Activated CD4-positive, alpha-beta T cell treated with anti-CD3 and anti-CD28 coated beads, Interleukin-2, amount 50 U/mL, for 24 hours (primary cell): ENCODE measurements around the gene APOC3.
A peak's percentile ranks its signal among the peaks of the same experiment; 100 is the strongest.

Source experiments
- DNase-seq, 2 donors: peaks; one replicate each; pipeline ENCODE4 v3.0.0-alpha.2; 2020; ENCODE audit warnings: low read depth in 1 of 2, low spot score in 1 of 2

The APOC3 gene

DNA sequence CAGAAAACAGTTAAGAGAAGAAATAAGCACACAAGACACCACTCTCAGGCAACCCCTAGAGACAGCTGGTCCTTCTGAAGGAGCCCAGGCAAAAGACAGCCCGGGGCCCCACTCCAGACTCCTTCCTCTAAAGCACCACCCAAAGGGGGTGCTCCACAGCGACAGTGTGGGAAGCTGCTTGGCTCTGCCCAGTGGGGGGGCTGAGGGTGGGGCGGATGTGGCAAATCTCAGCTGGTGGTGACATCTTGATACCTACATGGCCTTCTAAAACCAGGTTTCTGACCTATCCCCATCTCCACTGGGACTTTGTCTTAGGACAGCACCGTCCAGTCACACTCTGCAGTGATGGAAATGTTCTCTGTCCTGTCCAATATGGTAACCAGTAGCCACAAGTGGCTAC is 17.9 kb downstream of the APOC3 start:
- no peak for DNase-seq

DNA sequence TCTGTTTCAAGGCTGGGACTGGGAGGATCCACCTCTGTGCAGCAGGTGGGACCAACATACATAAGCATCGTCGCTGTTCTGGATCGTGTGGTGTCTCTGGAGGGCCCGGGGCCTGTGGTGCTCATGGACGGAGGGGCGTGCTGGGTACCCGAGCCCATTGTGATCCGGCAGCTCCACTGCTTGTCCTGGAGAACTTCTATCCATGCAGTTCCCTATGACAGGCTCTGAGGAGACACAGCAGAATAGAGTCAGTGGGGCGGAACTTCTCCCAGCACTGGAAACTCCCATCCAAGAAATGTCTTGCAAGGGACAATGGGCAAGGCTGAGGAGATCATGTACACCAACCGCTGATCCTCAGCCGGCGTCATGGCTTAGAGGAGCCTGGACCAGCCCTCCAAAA is 19.4 kb downstream of the APOC3 start:
- DNase-seq = no peak

DNA sequence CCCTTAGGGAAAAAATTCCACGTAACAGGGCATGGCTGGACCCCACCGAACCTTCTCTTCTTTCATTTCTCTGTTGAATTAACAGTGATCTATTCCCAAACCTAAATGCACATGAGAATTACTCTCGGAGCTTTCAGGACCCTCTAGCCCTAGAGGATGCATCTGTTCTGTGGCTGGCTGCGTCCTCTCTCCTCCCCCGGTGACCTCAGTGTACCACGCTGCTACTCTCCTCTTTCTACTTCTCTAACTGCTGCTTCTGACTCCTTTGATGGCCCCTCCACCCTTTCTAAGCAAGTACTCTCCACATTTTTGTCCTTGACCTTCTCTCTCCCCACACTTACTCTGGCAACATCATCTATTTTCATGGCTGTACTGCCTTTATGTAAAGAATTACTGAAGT is 19.8 kb downstream of the APOC3 start:
- DNase-seq = no peak

DNA sequence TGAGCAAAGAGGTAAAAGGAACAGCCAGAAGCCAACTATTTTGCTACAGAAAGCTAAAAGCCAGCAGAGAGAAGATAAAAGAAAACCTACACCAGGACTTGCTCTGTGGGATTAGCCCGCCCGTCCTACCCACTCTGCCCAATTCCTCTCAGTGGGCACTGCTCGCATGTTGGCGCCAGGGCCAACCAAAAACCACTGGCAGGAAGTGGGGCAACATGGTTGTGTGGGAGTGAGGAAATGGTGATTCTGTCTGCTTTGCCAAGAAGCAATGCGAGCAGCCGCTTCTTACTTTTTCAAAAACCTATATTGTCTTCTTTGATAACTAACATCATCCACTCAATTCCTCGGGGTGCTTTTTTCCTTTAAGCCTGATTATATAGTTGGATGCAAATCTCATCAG is 21.9 kb downstream of the APOC3 start:
- no peak for DNase-seq

DNA sequence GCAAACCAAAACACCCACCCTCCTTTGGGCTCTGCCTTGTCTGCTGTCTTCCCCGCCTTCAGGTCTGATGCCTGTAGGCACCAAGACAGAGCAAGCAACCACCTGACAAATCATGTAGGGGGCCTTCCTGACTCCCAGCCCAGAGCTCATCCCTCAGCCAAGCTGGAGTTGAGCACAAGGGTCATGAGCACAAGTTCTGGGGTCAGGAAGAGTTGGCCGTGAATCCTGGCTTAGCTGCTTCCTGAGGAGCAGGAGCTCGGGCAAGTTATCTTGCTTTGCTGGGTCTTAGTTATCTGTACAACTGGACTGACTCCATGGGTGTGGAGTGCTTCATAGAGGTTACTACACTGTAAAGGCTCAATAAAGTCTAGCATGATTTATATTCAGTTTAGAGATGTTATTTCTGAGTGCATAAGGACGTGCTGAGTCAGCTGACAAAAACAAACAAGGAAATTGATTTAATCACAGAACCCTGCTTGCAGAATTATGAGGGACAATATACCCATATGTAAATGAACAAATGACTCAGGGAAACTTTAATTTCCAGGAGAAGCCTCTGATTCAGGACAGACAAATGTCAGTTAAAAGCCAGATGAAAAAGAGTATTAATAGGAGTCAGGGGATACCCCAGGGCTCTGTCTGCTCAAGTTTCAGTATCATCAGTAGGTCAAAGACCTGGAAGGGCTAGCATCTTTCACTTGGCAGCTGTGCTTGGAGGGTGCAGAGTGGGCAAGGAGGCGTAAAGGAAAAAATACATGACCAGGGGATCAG is 22.7 kb downstream of the APOC3 start:
- no peak for DNase-seq

DNA sequence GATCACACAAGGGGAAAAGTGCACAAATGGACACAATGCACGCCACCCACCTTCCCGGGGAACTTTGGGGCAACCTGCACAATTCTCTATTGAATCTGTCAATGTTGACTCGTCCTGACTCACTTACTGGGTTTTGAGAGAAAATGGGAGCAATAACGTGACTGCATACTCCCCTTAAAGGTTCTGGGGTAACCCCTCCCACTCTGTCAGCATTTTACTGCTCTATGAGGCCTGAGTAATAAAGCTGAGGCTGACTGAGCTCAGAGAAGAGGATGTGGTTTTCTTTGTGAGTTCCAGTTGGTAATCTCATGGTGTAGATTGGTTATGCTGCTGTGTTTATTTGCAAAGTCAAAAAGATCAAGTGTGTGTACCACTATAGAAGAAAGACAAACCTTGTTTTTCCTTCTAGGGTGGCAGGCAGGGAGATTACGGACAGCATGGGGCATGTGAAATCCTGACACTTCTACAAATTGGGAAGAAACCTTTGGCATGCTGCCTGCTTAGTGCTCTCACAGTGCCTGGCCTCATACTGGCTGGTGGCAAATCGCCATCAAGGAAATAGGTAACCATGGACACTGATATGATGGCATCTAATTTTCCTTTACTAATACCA is 23.9 kb downstream of the APOC3 start:
- peak; percentile 30 to 73 for DNase-seq

DNA sequence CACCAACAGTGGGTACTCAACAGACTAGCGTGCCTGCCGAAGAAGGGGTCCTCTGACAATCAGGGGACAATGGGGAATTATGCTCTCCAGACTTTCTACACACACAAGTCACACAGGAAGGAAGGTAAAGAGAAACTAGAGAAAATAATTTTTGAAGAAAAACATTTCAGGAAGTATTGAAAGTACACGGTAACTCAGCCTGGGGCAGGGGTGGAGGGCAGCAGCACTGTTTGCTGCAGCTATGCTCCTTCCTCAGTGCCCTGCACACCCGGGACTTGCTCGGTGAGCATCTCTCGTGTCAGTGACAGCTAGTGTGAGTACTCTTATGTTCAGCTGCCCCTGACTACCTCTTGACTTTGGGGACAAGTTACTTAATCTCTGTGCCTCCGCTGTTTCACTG is 25.7 kb downstream of the APOC3 start:
- DNase-seq = no peak

DNA sequence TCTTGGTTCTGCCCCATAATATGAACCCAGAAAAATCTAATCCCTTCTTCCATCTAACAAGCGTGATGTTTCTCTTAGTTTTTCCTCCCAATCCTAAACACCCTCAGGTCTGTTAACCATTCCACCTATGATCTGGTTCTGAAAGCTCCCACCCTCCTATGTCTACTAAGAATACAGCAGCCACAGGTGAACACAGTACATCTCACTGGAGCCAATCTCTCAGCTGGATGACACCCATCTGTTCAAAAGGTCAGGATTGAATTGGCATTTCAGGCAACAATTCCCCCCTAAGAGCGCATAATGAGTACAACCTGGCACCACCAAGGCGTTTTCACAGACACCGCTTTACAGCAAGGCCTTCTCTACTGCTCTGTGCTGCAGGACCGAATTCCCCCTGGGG is 26.7 kb downstream of the APOC3 start:
- no peak for DNase-seq

DNA sequence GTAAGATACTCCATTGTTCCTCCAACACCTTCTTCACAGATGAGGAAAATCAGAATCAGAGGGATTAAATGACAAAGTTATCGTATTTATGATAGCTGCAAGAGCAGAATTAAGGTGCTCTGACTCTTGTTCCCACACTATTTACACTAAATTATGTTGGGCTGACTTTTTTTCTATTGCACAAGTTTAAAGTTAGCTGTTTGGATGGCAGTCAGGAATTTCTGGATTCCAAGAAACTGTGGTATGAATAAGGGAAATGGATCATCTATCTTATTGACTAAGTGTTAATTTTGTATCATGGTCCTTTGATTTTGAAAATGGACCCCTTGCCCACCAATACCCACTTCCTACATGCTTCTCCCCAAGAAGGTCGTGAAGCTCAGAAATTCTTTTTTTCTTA is 27.6 kb downstream of the APOC3 start:
- DNase-seq = no peak

DNA sequence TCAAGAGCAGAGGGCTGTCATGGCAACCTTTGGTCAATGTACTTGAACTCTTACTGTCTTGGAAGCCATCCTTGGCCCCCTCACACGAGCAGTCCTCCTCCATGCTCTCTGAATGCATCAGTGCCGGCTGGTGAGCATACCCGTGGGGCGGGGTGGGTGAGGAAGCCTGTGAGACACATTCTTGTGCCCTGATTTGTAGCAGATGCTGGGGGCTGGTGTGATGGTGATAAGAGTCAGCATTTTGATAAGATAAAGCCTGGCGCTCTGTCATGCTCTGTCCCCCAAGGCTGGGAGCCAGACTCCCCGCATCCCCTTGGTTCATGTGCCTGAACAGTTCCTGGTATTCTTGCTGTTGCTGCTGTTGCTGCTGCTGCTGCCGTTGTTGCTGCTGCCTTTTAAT is 28.2 kb downstream of the APOC3 start:
- no peak for DNase-seq

DNA sequence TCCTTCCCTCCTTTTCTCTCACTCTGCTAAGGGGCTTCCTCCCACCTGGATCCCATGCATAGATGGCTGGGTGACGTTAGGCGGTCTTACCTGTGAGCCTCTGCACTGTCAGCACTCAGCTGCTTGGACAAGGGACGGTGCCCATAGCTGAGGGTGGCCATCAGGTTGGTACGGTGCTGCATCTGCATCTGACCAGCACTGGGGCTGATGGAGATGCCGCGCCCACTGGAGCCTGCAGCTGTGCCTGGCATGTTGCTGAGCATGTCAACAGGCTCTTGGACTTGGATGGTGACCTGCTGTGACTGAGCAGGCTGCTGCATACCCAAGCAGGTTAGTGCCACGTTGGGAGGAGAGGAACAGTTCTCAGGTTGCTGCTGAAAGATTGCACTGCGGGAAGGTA is 29.5 kb downstream of the APOC3 start:
- no peak for DNase-seq

DNA sequence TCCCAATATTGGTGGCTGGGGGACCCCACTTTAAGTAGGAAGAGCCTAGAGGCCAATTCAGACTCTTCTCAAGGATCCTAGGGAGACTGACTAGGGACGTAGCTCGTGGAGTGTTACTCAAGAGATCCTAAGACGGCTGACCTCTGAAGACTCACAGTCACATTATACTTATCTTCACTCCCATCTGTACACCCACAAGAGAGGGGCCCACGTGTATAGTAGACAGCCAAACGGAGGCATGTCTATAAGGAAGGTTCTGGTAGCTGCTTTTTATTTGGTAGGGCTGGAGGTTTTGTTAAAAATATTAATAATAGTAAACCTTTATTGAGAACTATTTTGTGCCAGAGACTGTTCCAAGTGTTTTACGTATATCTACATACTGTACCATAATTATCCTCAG is 30.6 kb downstream of the APOC3 start:
- no peak for DNase-seq

DNA sequence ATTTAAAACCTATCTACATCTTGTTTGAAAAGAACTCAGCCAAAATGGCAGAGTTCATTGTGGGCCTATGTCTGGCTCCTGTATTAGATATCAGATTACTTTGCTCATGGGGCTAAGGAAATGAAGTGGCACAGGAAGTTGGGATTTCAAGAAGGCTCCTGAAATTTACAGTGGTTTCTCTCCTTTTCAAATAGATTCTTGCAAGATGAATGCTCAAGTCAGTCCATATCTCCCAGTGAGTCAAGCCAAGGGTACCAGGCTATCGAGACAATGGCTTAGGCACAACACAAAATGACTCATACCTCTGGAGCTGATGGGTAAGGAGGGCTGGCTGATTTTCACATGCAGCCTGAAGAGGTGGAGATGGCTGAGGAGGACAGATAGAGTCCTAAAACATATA is 31.8 kb downstream of the APOC3 start:
- DNase-seq = no peak

DNA sequence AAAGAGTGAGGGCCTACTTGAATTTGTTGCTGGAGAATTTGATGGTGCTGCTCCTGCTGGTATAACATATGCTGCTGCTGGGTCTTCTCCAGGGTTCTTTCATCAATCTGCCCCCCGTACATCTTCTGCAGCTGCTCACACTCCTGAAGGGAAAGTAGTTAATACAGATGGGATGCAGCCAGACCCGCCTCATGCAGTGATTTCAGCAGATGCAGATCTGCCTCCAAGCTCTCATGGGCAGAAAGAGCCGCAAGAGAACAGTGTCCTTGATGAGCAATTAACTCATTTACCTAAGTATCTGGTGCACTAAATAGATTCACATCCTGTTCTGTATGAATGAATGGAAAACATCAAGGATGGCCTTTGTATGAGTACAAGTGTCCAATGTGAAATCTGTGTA is 32.5 kb downstream of the APOC3 start:
- no peak for DNase-seq

DNA sequence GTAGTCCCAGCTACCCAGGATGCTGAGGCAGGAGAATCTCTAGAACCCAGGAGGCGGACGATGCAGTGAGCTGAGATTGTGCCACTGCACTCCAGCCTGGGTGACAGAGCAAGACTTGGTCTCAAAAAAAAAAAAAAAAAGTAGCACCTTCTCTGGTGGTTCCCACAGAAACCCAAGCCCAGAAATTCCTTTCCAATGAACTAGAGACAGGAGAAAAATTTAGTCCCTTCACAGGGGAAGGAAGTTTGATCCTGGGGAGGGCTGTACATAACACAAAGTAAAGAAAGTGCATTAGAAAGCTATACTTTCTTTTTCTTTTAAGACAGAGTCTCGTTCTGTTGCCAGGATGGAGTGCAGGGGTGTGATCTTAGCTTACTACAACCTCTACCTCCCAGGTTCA is 33.2 kb downstream of the APOC3 start:
- DNase-seq = no peak

DNA sequence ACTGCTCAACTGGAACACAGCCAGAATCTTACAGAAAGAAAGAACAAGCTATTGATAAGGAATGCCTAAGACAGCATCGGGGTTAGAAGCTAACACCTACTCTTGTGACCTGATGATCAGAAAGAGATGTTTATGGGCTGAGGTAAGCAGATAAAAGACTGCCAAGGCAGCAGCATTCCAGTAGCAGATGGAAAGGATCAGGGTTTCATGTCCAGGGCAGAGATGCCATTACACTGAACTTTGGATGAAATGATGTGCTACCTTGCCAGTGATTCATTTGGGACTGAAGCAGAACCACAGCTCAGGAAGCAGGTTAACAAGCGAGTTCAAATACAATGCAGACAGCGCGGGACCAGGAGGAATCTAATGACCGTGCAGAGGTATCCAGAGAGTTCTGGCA is 34.8 kb downstream of the APOC3 start:
- DNase-seq = no peak

DNA sequence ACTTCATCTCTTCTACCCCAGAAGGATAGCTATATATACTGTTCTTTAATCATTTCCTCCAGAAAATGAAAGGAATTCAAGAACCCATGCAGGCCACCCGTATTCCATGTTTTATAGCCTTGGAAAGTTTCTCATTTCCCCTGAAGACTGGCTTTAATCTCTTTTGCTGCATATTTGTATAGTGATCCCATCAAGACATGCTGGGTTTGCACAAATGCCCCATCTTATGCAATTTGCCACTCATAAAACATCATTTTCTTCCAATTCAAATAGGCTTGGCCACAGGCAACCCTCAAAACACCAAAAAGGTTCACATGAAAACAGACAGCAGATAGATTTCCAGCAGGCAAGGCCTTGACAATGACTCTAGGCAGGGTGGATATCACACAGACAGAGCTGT is 36.0 kb downstream of the APOC3 start:
- no peak for DNase-seq

DNA sequence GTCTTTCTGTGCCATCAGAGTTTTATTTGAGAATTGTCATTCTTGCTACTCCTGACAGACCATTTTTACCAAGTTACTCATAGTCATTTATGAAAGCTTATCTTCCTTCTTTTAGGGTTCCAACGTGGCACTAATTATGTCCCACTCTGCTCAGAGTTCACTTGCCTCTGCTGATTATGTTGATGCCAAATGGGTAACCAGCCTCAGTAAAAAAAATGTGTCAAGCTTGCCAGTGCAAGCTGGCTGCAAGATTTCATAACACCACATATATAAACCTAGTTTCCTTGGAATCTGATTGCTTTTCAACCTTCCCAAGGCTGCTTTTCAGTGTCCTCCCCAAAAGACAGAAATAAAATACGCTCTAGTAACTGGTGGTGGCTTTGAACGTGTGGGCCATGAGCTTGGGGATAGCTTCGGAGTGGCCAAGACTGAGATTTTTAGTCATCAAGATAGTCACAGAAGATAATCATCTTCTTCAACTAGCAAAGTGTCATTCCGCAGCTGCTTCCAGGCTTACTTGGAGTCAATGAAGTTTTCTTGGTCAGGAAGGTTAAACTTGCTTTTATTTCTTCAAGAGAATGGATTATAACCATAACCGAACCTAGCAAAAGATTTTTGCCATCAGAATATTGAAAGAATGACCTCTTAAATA is 37.2 kb downstream of the APOC3 start:
- no peak for DNase-seq

DNA sequence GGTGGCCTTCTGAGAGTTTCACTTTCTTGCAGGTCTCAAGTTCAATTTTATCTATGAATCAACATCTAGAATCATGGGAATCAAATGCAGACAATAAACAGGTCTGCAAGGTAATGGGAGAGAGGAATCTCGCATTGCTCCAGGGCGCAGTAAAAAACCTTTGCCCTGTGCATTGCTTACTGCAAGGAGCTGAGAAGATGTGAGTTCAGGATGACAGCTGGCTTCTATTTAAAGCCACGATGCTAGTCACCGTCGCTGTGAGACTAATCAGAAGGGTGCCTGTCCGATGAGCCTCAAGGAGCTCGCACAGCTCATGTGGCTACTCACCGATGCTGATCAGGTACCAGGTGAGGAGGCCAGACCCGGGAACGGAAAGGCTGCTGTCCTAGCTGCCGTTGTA is 37.9 kb downstream of the APOC3 start:
- DNase-seq = no peak

DNA sequence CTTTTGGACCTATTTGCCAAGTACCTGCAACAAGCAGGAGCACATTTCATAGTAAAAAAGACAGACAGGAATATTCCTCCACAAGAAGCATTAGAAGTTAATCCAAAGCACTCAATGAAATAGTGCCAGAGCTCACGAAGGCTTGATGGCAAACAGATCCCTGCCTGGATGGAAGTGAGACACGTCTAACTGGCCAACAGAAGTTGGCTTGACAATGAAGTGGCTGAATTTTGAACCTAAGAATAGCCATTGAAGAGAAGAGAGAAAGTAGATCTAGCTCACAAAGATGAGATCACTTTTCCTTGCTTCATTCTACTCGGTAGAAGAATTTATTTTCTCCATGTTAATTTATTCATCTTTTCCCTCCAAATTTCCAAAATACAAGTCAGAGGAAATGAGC is 38.4 kb downstream of the APOC3 start:
- DNase-seq = no peak

DNA sequence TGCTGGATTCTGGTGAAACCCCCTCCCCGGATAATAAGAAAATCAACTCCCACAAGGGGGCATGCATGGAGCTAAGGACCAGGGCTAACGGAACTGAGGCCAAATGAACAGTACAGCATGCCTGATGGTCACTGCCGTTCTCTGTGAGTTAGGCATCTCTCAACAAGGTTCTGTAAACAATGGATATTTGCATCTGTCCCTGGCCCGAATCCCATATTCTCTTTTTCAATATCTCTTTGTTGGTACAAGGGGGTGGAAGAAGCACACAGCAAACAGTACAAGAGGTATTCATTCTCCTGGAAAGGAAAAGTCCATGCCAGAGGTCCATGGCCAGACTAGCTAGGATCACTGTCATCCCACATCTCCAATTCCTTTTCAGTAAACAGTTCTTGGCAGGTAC is 39.9 kb downstream of the APOC3 start:
- no peak for DNase-seq

DNA sequence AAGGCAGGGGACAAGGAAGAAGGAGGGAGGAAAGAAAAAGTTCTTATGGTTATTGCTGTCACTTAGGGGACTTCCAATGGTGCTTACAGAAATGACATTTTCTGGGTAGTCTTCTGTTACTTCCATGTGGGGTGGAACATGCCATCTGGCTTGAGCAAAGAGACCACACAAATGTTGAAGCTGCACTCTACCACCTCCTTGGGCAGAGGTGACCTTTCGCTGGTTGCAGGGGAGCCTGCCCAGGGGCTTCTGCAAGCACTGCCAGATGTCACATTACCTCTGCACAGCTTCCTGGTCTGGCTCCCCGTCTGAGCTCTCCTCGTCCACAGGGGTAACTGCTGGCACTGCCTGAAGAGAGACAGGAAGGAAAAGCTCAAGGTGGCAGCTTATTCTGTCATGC is 40.3 kb downstream of the APOC3 start:
- no peak for DNase-seq

DNA sequence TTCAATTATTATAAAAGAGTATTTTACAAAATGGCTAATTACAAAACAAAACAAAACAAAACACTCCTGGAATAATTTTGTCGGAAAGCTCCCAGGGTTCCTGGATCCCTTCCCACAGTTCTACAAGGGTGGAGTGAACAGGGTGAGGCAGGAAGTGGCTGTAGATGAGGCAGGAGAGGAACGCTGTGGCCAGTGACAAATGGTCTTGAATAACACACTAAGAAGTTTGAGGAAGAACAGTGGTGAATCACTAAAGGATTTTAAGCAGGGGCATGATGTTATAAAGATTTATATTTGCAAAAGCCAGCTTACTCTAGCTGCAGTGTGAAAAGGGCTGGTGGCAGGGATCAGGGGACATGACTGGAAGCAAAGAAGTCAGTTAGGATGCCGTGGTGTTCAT is 41.5 kb downstream of the APOC3 start:
- DNase-seq = no peak
